ENCODE data around the gene TCF7L2. TPM values are rescaled to one million over a fixed set of nuclear protein-coding genes. Genes with fewer than 3 reads are reported as not detected.

TCF7L2 gene
- total RNA-seq, 1 experiment from 2014 or later = 0.47 TPM

GRCh38 chr10:113028456-113029440 lies 78.7 kb downstream of the TCF7L2 start:
- in situ Hi-C loops (cut with HindIII; ENCODE audit: low pct_unique_long_range_greater_than_20kb, low sequenced_read_pairs) = no loop called here

GRCh38 chr10:113030453-113030852 lies 80.4 kb downstream of the TCF7L2 start:
- in situ Hi-C loops (cut with HindIII; ENCODE audit: low pct_unique_long_range_greater_than_20kb, low sequenced_read_pairs) = no loop called here
- DNase-seq (ENCODE audit: low read depth) = no peak

More at GRCh38 chr10:113028456-113029440, 78.7 kb downstream of the TCF7L2 start:
- DNase-seq (ENCODE audit: low read depth) = no peak

GRCh38 chr10:113031147-113031546 lies 81.1 kb downstream of the TCF7L2 start:
- in situ Hi-C loops (cut with HindIII; ENCODE audit: low pct_unique_long_range_greater_than_20kb, low sequenced_read_pairs) = no loop called here
- no peak for DNase-seq (ENCODE audit: low read depth)

GRCh38 chr10:113033991-113034390 lies 83.9 kb downstream of the TCF7L2 start:
- in situ Hi-C loops (cut with HindIII; ENCODE audit: low pct_unique_long_range_greater_than_20kb, low sequenced_read_pairs) = no loop called here
- DNase-seq (ENCODE audit: low read depth) = no peak

- no peak for DNase-seq (ENCODE audit: low read depth)
- in situ Hi-C loops (cut with HindIII; ENCODE audit: low pct_unique_long_range_greater_than_20kb, low sequenced_read_pairs) = no loop called here
These were observed 85.8 kb downstream of the TCF7L2 start for GRCh38 chr10:113035732-113036312.

GRCh38 chr10:113036619-113037018 lies 86.6 kb downstream of the TCF7L2 start:
- in situ Hi-C loops (cut with HindIII; ENCODE audit: low pct_unique_long_range_greater_than_20kb, low sequenced_read_pairs) = no loop called here
- DNase-seq (ENCODE audit: low read depth) = no peak

- no peak for DNase-seq (ENCODE audit: low read depth)
- in situ Hi-C loops (cut with HindIII; ENCODE audit: low pct_unique_long_range_greater_than_20kb, low sequenced_read_pairs) = no loop called here
These were observed 87.2 kb downstream of the TCF7L2 start for GRCh38 chr10:113037218-113037617.

GRCh38 chr10:113038183-113038582 lies 88.1 kb downstream of the TCF7L2 start:
- no peak for DNase-seq (ENCODE audit: low read depth)
- in situ Hi-C loops (cut with HindIII; ENCODE audit: low pct_unique_long_range_greater_than_20kb, low sequenced_read_pairs) = no loop called here

- no peak for DNase-seq (ENCODE audit: low read depth)
- in situ Hi-C loops (cut with HindIII; ENCODE audit: low pct_unique_long_range_greater_than_20kb, low sequenced_read_pairs) = no loop called here
These were observed 88.9 kb downstream of the TCF7L2 start for GRCh38 chr10:113038985-113039384.

GRCh38 chr10:113041324-113041723 lies 91.3 kb downstream of the TCF7L2 start:
- DNase-seq (ENCODE audit: low read depth) = no peak
- in situ Hi-C loops (cut with HindIII; ENCODE audit: low pct_unique_long_range_greater_than_20kb, low sequenced_read_pairs) = no loop called here

GRCh38 chr10:113041841-113042750 lies 92.0 kb downstream of the TCF7L2 start:
- in situ Hi-C loops (cut with HindIII; ENCODE audit: low pct_unique_long_range_greater_than_20kb, low sequenced_read_pairs) = no loop called here
- no peak for DNase-seq (ENCODE audit: low read depth)

GRCh38 chr10:113042868-113043267 lies 92.8 kb downstream of the TCF7L2 start:
- DNase-seq (ENCODE audit: low read depth) = no peak
- in situ Hi-C loops (cut with HindIII; ENCODE audit: low pct_unique_long_range_greater_than_20kb, low sequenced_read_pairs) = no loop called here

GRCh38 chr10:113044016-113044755 lies 94.1 kb downstream of the TCF7L2 start:
- DNase-seq (ENCODE audit: low read depth) = no peak
- in situ Hi-C loops (cut with HindIII; ENCODE audit: low pct_unique_long_range_greater_than_20kb, low sequenced_read_pairs) = no loop called here

GRCh38 chr10:113045147-113046055 lies 95.4 kb downstream of the TCF7L2 start:
- DNase-seq (ENCODE audit: low read depth) = peak; percentile 75
- in situ Hi-C loops (cut with HindIII; ENCODE audit: low pct_unique_long_range_greater_than_20kb, low sequenced_read_pairs) = no loop called here

- in situ Hi-C loops (cut with HindIII; ENCODE audit: low pct_unique_long_range_greater_than_20kb, low sequenced_read_pairs) = no loop called here
- no peak for DNase-seq (ENCODE audit: low read depth)
These were observed 97.1 kb downstream of the TCF7L2 start for GRCh38 chr10:113047151-113047550.

- DNase-seq (ENCODE audit: low read depth) = no peak
- in situ Hi-C loops (cut with HindIII; ENCODE audit: low pct_unique_long_range_greater_than_20kb, low sequenced_read_pairs) = no loop called here
These were observed 97.5 kb downstream of the TCF7L2 start for GRCh38 chr10:113047605-113047962.
